Hepatocyte (in vitro differentiated cells): ENCODE measurements around the gene VCL.

Experiments
- CTCF ChIP-seq: fragments of 200-600 bp; sonication (generic); IDR thresholded peaks from 2 replicates; pipeline ENCODE4 v1.5.1; 2016; ENCODE audit warnings: antibody characterized with exemption, mild to moderate bottlenecking; ENCODE audit not compliant: poor library complexity
- EZH2 ChIP-seq: fragments of 200-600 bp; sonication (generic); IDR thresholded peaks from 2 replicates; pipeline ENCODE4 v1.6.1; 2016; ENCODE audit warnings: antibody characterized with exemption, mild to moderate bottlenecking, borderline replicate concordance

- TF ChIP-seq CTCF (no peak), EZH2 (no peak)
These were observed 31.8 kb upstream of the VCL start for GRCh38 chr10:73965890-73966768.
